ENCODE measurements around the gene TMIE. TPM values are rescaled to one million over a fixed set of nuclear protein-coding genes. Genes with fewer than 3 reads are reported as not detected.
"Not testable (repeated sequence)": the region's sequence is repeated elsewhere in the genome, so short reads cannot be mapped to it uniquely, and the experiment has no call there.

The TMIE gene
- total RNA-seq, 1 experiment from 2014 or later = not detected

DNA sequence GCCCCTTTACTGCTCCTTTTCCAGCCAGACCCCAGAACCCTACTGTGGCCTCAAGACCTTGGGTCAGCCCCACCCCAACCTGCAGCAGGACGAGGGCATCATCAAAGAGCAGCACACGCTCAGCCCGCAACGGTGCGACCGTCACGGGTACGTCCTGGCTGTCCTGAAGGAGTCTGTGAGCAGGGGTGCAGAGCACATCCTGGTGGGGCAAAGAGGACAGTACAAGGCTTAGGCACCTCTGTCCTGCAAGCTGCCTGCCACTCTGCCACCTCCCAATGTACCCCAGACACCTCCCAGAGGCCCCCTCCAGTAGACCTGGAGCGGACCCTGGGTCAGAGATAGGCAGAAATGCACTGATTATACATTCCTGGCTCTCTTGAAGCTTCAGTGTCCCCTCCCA is 15.7 kb upstream of the TMIE start:
- no peak for DNase-seq (ENCODE audit: low spot score)

DNA sequence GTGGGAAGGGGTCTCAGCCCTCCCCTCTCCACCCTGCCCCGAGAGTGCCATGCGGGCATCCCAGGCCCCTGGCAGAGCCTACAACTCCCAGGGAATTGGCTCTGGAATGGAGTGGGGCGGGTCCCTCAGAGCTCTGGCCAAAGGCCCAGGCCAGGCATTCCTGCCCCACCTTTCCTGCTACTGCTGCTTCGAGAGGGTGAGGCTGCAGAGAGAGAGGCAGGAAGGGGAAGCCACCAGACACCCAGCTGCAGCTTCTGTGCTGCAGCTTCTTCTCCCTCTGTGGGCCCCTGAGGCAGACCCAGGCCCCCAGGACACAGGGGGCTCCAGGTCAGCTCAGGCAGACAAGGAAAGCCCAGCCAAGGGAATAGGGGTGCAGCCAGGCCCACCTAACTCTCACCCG is 10.4 kb upstream of the TMIE start:
- peak; percentile 67 for DNase-seq (ENCODE audit: low spot score)

DNA sequence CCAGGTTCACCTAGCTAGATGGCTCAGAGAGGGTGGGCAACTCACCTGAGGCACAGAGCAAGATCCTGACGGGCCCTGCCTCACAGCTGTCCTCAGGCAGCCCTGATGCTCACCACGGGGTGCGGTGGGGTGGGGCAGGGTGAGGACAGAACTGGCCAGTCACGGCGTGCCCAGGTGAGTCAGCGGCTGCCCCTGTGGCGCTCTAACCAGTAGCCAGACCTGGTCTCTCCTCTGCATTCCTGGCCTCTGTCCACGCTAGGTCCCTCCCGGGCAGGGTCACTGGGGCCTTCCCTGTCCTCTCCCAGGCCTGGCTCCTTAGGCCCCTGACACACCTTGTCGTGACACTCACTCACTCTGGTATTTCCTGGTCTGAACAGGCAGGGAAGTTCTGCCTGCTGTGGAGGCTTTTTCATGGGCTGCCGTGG is 8.6 kb upstream of the TMIE start:
- DNase-seq (ENCODE audit: low spot score) = peak; percentile 86

DNA sequence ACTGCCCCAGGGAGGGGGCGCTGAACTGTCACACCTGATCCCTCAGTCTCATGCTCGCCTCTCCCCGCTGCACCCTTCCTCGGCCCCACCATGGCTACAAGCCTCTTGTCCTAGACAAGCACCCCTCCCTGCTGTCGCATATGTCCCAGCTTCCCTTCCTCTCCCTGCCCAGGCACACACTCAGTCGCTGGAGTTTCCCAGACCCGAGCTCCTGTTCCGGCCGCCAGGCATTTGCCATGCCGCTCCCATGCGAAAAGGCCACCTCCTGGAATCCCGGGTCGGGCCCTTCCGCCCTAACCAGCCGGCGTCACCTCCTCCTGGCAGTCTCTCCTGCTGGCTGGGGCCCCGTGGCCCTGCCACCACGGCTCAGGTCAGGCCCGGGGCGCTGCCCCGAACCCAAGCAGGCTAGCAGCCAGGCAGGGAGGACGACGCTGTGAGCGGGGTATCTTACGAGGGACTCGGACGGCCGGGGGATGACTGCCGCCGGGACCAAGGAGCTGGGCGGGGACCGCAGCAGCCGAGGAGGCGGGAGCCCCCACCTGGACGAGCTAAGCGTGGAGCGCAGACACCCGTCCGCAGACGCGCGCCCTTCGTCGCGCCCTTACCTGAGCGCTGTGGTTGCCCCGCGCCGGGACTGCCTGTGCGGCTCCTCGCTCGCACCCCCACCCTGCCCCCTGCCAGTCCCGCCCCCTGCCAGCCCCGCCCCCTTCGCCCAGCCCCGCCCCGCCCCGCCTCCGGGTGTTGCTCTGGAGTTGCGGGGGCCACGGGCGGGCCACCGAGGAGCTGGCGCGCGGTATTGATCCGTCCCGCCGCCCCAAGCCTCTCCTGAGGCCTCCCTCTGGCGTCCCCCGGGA is 7.9 kb upstream of the TMIE start, which contains the start of gene ALS2CL:
ALS2CL (minus strand) TSS at position 642 of the 854 bp plus-strand sequence. CDS start 4,239 bp downstream, outside the sequence.
- peak; percentile 39 for DNase-seq (ENCODE audit: low spot score)

DNA sequence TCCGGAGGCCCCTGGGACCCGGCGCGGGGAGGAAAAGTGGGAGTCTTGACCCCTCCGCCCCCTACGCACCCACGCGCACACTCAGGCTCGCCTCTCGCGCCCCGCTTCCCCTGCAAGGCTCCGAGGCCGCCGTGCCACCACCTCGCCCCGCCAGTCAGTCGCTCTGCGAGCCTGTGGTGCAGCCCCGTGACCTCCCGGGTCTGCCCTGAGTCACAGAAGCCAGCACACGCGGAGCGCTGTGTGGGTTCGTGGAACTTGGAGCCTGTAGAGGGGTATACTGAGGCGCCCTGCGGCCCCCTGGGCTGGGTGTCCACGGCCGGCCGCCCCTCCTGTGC is 7.3 kb upstream of the TMIE start:
- DNase-seq (ENCODE audit: low spot score) = no peak

DNA sequence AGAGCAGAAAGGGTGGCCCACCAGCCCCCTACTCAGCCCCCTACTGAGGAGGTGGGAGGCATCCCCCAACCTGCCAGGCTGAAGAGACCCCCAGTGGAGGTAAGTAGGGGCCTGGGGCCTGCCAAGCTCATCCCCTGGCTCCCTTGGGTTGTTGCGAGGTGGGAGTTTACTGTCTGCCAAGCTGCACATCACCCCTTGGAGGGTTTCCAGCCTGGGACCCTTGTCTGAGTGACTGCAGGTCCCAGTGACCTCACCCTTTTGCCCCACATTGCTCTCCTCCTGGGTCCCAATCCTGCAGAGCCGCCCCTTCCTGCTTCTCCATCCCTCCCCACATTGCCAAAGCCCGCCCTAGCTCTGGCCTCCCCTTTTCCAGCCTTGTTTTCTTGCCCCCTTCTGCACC is 6.7 kb upstream of the TMIE start:
- no peak for DNase-seq (ENCODE audit: low spot score)

DNA sequence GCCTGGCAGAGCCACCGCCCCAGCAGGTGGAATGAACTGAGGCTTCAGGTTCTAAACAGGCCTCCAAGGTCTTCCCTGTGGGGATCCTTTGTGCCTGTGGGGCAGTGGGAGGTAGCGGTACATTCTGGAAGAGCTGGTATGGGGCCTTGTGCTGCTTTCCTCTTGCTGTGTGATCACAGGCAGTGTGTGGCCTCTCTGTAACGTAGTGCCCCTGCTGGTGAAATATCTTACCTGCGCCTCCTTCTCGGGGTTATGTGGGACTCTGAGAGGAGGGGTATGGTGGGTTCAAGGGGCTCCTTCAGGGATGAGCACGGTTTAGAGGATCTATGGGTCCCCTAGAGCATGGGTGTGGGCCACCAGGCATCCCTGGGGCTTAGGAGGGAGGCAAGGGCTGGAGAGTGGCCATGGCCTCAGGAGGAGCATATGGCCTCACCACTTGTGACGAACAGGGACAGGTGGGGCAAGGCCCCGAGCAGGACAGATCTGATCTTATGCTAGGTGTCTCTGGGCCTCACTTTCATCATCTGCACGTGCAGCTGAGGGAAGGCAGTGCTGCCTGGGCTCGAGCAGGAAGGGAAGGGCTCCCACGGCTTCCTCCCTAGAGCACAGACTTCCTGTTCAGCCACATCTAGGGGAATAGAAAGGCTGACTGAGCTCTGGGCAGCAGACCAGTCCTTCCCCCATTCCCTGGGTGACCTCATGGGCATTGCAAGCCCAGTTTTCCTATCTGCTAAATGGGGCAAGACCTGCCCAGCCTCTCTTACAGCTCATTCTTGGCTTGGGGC is 5.8 kb upstream of the TMIE start:
- peak; percentile 15 for DNase-seq (ENCODE audit: low spot score)

DNA sequence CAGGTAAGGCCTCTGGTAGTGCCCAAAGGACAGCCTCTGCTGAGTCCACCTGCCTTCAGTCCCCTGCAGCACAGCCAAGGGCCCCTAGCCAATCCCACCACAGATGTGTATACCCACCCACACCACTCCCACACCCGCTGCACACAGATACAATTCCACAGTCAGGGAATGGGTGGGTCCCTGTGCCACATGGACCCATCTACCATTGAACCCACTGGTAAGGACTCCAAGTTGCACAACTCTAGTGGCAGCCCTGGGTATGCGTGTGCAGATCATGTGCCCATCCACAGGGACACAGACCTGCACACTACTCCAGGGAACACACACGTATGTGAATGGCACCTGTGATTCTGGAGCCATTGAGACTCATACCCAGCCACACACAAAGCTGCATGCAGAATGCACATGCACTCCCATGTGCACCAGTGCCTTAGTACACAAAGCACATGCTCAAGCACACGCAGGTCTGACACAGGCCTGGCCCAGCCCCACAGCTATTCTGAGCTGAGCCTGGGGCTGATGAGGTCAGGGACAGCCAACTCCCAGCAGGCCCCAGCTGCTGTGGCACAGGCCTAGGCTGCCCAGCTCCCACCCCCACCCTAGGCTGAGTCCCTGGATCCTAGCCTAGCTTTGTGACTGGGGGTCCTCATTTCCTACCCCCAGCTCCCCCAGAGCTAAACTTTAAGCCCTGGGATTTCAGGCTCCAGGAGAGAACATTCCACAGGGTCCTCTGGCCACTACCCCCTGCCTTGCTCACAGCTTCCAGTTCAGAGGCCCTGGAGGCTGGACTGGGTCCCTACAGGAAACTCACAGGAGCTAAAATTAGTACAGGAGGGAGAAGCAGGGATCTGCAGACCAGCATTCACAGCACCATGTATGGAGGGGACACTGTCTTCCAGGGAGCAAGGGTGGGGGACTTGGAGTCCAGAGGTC is 5.0 kb upstream of the TMIE start:
- no peak for DNase-seq (ENCODE audit: low spot score)

DNA sequence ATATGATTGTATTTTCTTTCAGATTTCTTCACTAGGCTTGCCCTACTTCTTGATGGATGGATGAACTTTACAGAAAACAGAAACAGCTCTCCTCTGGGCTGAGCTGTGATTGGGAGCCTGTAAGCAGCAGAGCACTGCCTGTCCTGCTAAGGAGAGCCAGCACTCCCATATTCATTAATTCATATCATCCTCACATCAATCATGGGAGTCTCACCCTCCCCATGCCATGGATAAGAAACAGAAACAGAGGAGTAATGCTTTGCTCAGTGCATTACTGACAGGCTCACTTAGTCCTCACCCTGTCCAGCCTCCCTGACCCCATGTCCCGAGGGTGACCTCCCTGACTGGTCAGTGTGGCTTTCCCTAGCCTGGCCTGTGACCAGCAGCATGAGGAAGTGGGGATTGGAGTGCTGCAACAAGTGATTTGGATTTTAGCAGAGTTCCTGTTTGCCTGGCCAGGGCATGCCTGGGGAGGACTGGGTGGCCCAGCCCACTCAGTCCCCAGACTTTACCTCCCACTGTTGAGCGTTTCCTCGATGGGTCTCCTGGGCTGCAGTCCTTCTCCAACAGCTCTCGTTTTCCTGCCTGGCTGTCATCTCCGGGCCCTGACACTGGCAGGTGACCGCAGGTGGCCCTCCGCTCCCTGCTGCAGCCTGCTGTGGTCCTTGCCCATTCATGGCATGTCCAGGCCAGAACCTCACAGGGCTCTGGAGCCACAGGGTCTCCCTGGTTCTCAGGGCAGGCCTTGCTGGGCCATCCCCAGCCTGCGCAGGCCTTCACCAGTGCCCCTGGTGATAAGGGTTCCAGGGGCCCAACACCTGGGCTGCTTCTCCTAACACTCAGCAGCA is 1.3 kb upstream of the TMIE start:
- DNase-seq (ENCODE audit: low spot score) = no peak

DNA sequence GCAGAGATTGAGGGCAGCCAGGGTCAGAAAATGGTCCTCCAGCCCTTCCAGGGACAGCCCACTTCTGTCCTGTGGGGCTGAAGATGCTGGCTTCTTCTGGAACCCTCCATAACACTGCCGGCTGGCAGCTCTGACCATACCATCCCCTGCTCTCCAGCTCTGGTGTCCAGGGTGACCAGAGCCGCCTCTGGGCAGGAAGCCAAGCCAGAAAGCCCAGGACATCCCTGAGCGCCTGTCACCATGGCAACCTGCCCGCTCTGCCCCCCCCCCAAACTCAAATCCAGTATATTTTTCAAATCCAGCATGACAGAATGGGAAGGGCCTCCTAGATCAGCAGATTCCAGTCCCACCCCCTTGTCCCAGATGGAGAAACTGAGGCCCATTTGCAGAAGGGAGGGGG is 420 bp upstream of the TMIE start:
- no peak for DNase-seq (ENCODE audit: low spot score)

DNA sequence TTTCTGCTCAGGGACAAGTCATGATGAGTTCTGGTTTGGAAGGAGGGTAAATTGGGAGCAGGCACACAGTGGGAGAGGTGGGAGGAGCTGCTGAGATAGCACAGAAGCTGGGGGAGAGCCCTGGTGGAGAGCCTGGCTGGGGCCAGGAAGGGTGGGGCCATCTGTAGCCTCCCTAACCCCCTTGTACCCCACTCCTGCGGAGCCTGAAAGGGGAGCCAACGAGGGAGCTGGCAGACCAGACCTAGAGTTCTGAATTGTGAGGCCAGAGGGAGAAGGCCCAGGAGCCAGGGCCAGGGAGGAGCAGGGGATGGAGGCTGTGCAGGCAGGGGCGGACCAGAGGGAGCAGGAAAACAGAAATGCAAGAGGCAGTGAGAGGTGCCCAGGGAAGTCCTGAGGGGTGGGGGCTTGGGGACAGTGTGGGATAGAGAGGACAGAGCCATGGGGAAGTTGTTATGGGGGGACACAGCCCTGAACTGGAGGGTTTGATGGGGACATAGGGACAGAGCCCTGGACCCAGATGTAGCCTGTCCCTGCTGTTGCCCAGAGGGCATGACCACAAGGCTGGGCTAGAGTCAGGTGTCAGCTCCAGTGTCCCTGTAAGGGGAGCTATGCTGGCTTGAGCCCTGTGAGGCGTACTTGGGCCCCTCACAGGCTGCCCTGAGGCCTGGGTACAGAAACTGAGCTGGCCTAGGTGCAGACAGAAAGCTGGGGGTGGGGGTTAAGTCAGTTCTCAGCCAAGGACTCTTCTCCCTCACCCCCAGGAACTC is 1.2 kb downstream of the TMIE start:
- DNase-seq (ENCODE audit: low spot score) = no peak

DNA sequence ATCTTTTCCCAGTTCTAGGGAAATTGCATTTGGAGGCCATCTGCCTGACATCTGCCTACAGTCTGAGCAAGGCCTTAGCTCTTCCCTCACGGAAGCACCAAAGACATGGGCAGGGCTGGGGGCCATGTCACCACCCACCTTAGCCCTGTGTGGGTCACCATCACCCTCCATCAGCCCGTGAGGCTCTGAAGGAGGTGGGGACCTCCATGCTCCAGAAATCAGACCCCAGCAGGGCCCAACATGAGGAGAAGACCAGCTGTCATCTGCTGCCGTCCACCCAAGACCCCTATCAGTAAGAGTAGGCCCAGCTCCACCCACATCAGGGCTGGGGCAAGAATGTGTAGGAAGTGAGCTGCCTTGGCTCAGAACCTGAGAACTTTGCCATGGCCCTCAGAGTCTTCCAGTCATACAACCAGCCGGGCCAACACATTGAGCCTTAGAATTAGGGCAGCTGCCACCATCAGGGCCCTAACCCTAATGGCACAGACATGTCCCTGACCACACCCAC is 1.9 kb downstream of the TMIE start:
- DNase-seq (ENCODE audit: low spot score) = no peak

DNA sequence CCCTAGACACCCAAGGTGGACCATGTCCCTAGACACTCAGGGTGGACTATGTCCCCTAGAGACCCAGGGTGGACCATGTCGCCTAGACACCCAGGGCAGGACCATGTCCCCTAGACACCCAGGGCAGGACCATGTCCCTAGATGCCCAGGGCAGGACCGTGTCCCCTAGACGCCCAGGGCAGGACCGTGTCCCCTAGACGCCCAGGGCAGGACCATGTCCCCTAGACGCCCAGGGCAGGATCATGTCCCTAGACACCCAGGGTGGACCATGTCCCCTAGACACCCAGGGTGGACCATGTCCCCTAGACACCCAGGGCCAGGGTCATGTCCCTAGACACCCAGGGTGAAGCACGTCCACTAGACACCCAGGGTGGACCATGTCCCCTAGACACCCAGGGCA is 3.2 kb downstream of the TMIE start:
- DNase-seq (ENCODE audit: low spot score) = not testable (repeated sequence)

DNA sequence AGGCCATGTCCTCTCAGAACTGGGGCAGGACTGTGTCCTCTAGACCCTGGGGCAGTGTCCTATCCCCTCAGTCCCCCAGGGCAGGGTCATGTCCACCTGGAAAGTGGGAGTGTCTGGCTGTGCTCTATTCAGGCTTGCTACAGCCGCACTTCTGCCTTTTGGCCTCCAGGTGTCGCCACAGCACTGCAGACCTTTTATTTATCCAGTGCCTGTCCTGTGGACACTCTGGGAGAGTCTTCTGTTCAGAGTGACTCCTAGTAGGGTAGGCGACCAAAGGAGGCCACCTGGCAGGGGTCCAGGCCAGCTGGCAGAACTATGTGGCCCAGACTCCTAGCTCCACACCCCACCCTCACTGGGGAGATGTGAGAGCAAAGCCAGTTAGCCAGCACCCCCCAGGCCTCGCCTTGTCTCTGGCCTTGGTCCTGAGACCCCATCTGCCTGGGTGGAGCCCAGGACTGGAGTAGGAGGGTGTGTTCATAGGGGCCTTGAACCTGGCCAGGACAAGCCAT is 3.9 kb downstream of the TMIE start:
- DNase-seq (ENCODE audit: low spot score) = peak; percentile 67

DNA sequence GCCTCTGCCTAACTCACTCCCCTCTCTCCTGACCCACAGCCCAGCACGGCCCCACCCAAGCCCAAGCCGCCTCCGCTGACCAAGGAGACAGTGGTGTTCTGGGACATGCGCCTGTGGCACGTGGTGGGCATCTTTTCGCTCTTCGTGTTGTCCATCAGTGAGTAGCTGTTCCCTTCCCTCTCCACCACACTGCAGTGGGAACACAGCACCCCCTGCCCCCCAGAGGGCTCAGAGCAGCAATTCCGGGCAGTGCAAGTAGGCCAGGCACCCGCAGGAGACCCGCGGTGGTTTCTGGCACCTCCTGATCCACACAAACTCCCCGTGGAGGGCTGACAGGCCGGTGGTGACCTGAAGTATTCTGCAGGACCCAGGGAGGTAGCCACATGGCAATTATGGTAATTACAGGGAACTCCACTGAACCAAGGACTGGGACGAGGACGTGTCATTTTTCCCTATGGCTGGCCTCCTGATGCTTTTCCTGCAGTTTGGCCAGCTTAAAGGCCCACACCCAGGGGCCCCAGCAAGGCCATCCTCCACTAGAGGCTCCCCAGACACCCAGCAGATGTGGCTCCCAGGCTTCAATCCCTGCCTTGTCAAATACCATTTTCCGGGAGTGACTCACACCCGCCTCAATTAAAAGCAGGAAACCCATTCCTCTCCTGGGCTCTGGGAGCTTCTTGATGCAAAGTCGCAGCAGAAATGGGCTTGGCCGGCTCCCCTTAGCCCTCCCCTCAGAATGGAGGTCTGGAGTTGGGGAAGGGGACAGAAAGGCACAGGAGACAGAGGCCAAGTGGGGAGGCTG is 4.8 kb downstream of the TMIE start:
- peak; percentile 78 for DNase-seq (ENCODE audit: low spot score)

DNA sequence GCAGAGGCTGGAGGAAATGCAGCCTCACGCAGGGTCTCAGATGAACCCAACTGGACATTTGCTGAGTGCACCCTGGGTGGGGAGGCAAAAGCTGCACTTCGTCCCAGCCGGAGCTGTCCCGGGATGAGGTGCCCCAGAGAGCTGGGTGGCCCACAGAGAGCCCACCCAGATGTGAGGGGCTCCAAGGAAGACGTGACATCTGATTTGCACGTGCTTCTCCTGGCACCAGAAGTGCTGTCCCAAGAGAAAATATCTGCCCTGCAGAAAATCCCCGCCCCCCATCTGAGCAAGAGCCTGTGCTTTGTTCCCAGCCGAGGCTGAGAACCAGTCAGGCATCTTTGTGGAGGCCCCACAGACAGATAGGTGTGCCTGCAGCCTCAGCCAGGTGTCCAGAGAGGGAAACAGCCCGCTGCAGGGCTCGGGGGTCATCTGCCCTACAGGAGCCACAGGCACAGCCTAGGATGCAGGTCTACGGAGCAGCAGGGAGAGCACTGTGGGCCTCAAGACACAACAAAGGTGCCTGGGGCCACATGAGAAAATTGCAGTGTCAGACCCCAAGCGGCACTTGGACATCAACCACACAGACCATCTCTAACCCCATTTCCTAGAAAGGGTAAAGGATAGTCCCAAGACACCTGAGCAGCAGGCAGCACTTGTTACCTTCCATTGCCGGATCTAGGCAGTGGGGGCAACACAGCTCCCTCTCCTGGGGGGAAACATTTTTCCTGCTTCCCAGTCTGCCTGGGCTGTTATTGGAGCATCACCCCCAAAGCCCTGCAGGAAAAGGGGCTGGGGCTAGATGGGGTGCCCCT is 5.8 kb downstream of the TMIE start:
- no peak for DNase-seq (ENCODE audit: low spot score)

DNA sequence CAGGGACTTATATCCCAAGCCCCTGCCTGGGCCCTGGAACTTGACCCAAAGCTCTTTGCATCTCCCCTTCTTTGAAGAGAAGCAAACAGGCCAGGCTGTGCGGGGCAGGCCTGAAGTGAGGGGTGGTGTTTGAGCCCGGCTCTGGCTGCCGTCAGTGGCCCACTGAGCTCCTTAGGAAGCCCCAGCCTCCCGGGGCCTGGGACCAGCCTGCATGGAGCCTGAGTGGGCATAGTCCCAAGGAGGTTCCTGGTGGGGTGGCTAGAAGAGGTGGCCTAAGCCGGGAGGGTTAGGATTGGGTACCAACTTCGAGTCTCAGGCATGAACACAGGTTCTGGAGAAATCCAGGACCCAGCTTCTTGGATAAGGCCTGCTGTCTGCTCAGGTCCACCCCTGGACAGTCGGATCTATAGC is 6.4 kb downstream of the TMIE start:
- no peak for DNase-seq (ENCODE audit: low spot score)

All from A172 (cell line).